ENCODE data around the gene UBE2L6.

UBE2L6 gene

GRCh38 chr11:57513911-57514537, 53.4 kb downstream of the UBE2L6 start:
- Mint-ChIP-seq H3K9me3 (peaks cover 2% of the 10 kb centered on the region), H3K36me3 (ENCODE audit: low read depth) (no peaks in the 10 kb centered on the region), H3K27me3 (ENCODE audit: low read depth) (peaks cover 32% of the 10 kb centered on the region), H3K4me1 (no peaks in the 10 kb centered on the region), H3K4me3 (peak overlapping the region; percentile 96 to 97 (median 96)), H3K27ac (no peak overlapping the region)
- no peak for TF ChIP-seq CTCF (IDR thresholded peaks at IDR 0.05; ENCODE audit: unreplicated experiment in 3 of 3)

GRCh38 chr11:57513452-57513795, 54.0 kb downstream of the UBE2L6 start:
- Mint-ChIP-seq H3K9me3 (peaks cover 2% of the 10 kb centered on the region), H3K36me3 (ENCODE audit: low read depth) (no peaks in the 10 kb centered on the region), H3K27me3 (ENCODE audit: low read depth) (peaks cover 32% of the 10 kb centered on the region), H3K27ac (no peak overlapping the region), H3K4me3 (peak overlapping the region; percentile 76 to 89 (median 79)), H3K4me1 (no peaks in the 10 kb centered on the region)
- TF ChIP-seq CTCF (IDR thresholded peaks at IDR 0.05; ENCODE audit: unreplicated experiment in 3 of 3), result no peak

DNA sequence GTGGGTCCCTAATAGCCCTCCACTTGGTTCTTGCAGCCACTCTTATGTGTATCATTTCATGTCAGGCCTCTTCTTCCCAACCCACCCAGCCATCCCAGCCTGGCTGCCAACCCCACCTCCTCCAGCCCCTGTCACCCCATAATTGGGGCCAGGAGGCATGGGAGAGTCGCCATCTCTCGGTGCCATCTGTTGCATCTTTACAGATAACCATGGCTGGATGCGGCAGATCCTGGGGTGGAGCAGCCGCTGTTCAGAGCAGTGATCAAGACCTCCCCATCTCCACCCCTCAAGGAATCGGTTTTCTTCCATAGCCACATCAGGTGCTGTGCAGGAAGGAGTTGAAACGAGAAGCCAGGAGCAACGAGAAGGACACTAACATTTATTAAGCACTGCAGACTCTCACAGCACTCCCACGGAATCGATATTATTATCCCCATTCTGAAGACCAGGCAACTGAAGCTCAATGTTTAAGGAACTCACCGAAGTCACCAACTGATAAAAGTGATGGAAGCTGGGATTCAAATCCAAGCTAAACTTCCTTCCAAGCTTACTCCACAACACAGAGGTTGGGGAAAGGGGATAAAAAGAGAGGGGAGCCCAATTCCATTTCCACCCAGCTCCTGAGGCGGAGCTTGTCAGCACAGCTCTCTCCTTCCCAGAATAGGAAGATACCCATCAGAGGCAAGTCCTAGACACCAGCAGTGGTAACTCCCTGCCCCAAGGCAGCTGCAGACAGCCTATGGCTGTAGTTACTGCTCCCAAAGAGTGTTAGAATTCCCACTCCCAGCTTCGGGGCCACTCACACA, 54.6 kb downstream of the UBE2L6 start:
- Mint-ChIP-seq H3K36me3 (ENCODE audit: low read depth) (no peaks in the 10 kb centered on the region), H3K9me3 (peaks cover 2% of the 10 kb centered on the region), H3K4me1 (no peaks in the 10 kb centered on the region), H3K27ac (no peak overlapping the region), H3K4me3 (peak overlapping the region in 2 of 3 experiments; percentile 79 to 89), H3K27me3 (ENCODE audit: low read depth) (peaks cover 30% of the 10 kb centered on the region)
- TF ChIP-seq CTCF (IDR thresholded peaks at IDR 0.05; ENCODE audit: unreplicated experiment in 3 of 3), result no peak

DNA sequence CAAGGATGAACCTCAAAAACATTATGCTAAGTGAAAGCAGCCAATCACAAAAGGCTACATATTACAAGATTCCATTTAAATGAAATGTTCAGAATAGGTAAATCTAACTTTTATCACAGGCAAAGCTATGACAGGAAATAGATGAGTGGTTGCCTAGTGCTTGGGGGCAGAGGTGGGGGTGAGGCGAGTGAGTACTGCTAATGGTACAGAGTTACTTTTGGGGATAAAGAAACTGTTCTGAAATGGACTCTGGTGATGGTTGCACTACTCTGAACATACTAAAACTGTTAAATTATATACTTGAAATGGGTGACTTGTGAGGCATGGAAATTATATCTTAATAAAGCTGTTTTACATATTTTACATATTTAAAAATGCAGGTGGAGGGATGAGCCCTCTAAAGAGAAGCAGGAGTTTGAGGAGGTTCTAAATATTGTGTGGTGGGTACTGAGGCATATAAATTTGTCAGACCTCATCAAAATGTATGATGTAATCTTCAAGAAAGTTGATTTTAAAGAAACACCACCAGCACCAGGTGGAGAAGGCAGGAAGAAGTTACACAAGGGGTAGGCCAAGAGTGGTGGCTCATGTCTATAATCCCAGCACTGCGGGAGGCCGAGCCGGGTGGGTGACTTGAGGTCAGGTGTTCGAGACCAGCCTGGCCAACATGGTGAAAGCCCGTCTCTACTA, 55.6 kb downstream of the UBE2L6 start:
- Mint-ChIP-seq H3K27me3 (ENCODE audit: low read depth) (peaks cover 25% of the 10 kb centered on the region), H3K4me1 (no peaks in the 10 kb centered on the region), H3K4me3 (peak overlapping the region in 2 of 3 experiments; percentile 21 to 33), H3K27ac (no peak overlapping the region), H3K9me3 (no peaks in the 10 kb centered on the region), H3K36me3 (ENCODE audit: low read depth) (no peaks in the 10 kb centered on the region)
- TF ChIP-seq CTCF (IDR thresholded peaks at IDR 0.05; ENCODE audit: unreplicated experiment in 3 of 3), result no peak

DNA sequence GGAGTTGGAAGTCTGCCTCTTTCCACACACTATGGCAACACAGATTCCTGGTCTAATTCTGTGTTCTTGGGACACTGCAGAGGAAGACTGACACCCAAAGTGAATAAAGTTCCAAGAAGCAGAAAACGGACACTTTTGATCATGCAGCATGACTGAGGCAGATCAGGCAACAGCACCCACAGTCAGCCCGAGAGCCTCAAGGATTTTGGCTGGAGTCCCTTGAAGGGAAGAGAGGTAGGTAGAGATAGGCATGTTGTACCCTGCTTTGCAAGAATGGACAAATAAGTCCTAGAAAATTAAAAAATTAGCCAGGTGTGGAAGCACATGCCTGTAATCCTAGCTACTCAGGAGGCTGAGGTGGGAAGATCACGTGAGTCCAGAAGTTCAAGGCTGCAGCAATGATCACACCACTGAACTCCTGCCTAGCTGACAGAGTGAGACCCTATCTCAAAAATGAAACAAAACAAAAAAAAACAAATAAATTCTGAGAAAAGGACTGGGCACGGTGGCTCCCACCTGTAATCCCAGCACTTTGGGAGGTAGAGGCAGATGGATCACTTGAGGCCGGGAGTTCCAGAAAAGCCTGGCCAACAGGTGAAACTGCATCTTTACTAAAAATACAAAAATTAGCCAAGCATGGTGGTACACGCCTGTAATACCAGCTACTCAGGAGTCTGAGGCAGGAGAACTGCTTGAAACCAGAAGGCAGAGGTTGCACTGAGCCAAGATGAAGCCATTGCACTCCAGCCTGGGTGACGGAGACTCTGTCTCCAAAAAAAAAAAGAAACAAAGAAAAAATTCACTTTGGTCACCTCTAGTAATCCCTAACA, 58.9 kb downstream of the UBE2L6 start:
- no peaks in the 10 kb centered on the region for H3K9me3 Mint-ChIP-seq
- H3K27me3 Mint-ChIP-seq (ENCODE audit: low read depth), result peaks cover 13% of the 10 kb centered on the region
- TF ChIP-seq CTCF (IDR thresholded peaks at IDR 0.05; ENCODE audit: unreplicated experiment in 3 of 3), result no peak
- H3K4me3 Mint-ChIP-seq, result no peak overlapping the region
- H3K4me1 Mint-ChIP-seq, result no peaks in the 10 kb centered on the region
- no peaks in the 10 kb centered on the region for H3K36me3 Mint-ChIP-seq (ENCODE audit: low read depth)
- H3K27ac Mint-ChIP-seq, result no peak overlapping the region
